SU-DHL-6 (cell line): ENCODE data around the gene OXNAD1.

Source experiments
- H2AFZ ChIP-seq: fragments of 200-600 bp; sonication (generic); 2 replicates; pipeline ENCODE4 v1.6.1; 2014; ENCODE audit warnings: low read depth, mild to moderate bottlenecking, moderate library complexity, mixed read lengths, antibody characterized with exemption, low read length; ENCODE audit not compliant: severe bottlenecking
- H3F3A ChIP-seq: fragments of 200-600 bp; shearing (Covaris generic); 2 replicates; pipeline ENCODE4 v1.6.0; 2016; ENCODE audit warnings: antibody characterized with exemption, mild to moderate bottlenecking; ENCODE audit not compliant: insufficient read depth
- H3K27ac ChIP-seq: fragments of 200-600 bp; sonication (generic); 2 replicates; pipeline ENCODE4 v1.5.1; 2016; ENCODE audit warnings: low read depth, mild to moderate bottlenecking, low read length, moderate library complexity, mixed read lengths
- H3K27me3 ChIP-seq: fragments of 200-600 bp; sonication (generic), shearing (Covaris generic); 2 replicates; pipeline ENCODE4 v1.6.0; 2014; ENCODE audit warnings: mild to moderate bottlenecking, low read length
- H3K36me3 ChIP-seq: fragments of 200-600 bp; sonication (generic); 2 replicates; pipeline ENCODE4 v1.6.1; 2014; ENCODE audit warnings: mild to moderate bottlenecking, low read length, mixed read lengths
- H3K4me2 ChIP-seq: fragments of 300-600, 200-600 bp; shearing (Covaris generic), sonication (generic); 2 replicates; pipeline ENCODE4 v1.6.0; 2014; ENCODE audit warnings: low read length, low read depth, mild to moderate bottlenecking; ENCODE audit not compliant: poor library complexity, severe bottlenecking
- H3K4me3 ChIP-seq: fragments of 200-600 bp; sonication (generic); 2 replicates; pipeline ENCODE4 v1.5.1; 2014; ENCODE audit warnings: antibody characterized with exemption, low read length, mild to moderate bottlenecking, mixed read lengths; ENCODE audit not compliant: insufficient read depth, poor library complexity, severe bottlenecking
- H3K79me2 ChIP-seq: fragments of 200-600 bp; sonication (generic); 2 replicates; pipeline ENCODE4 v1.6.1; 2014; ENCODE audit warnings: mild to moderate bottlenecking, low read length, moderate library complexity; ENCODE audit not compliant: insufficient read depth
- H3K9ac ChIP-seq: fragments of 200-600 bp; sonication (generic); 2 replicates; pipeline ENCODE4 v1.7.0; 2014; ENCODE audit warnings: mild to moderate bottlenecking, low read length
- H3K9me2 ChIP-seq: fragments of 200-600 bp; sonication (generic); replicated peaks from 2 replicates; pipeline ENCODE4 v1.6.1; 2014; ENCODE audit warnings: low read length; ENCODE audit not compliant: insufficient read depth
- H3K9me3 ChIP-seq: fragments of 200-600 bp; sonication (generic); 2 replicates; pipeline ENCODE4 v1.6.1; 2014; ENCODE audit warnings: low read length, mixed read lengths; ENCODE audit not compliant: insufficient read depth
- H4K20me1 ChIP-seq: fragments of 200-600 bp; sonication (generic); 2 replicates; pipeline ENCODE4 v1.6.1; 2014; ENCODE audit warnings: low read depth, mild to moderate bottlenecking, antibody characterized with exemption, low read length, moderate library complexity, mixed read lengths
- EZH2phosphoT487 ChIP-seq: fragments of 200-600 bp; sonication (generic), shearing (Covaris generic); conservative IDR thresholded peaks from 2 replicates; pipeline ENCODE4 v1.6.1; 2018; ENCODE audit warnings: mild to moderate bottlenecking, antibody characterized with exemption, low read length, moderate library complexity, mixed read lengths
- TF ChIP-seq, protein P1 (sequence below): fragments of 200-600 bp; sonication (generic); IDR thresholded peaks from one replicate; pipeline ENCODE4 v1.5.1; 2017; ENCODE audit warnings: antibody characterized with exemption, mild to moderate bottlenecking, low read length, moderate library complexity; ENCODE audit not compliant: insufficient read depth, poor library complexity, severe bottlenecking

OXNAD1 gene

GRCh38 chr3:16349986-16350596 is 85.1 kb downstream of the OXNAD1 start:
- no peak overlapping the region for H3K9ac ChIP-seq
- TF ChIP-seq, protein P1, sequence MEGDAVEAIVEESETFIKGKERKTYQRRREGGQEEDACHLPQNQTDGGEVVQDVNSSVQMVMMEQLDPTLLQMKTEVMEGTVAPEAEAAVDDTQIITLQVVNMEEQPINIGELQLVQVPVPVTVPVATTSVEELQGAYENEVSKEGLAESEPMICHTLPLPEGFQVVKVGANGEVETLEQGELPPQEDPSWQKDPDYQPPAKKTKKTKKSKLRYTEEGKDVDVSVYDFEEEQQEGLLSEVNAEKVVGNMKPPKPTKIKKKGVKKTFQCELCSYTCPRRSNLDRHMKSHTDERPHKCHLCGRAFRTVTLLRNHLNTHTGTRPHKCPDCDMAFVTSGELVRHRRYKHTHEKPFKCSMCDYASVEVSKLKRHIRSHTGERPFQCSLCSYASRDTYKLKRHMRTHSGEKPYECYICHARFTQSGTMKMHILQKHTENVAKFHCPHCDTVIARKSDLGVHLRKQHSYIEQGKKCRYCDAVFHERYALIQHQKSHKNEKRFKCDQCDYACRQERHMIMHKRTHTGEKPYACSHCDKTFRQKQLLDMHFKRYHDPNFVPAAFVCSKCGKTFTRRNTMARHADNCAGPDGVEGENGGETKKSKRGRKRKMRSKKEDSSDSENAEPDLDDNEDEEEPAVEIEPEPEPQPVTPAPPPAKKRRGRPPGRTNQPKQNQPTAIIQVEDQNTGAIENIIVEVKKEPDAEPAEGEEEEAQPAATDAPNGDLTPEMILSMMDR = no peak
- TF ChIP-seq EZH2phosphoT487 = no peak
- no peaks in the 10 kb centered on the region for H3K9me3 ChIP-seq
- H3K9me2 ChIP-seq = no peaks in the 10 kb centered on the region
- no peaks in the 10 kb centered on the region for H4K20me1 ChIP-seq
- no peak overlapping the region for H3K27ac ChIP-seq
- H2AFZ ChIP-seq = no peak overlapping the region
- peaks cover 34% of the 10 kb centered on the region for H3K79me2 ChIP-seq
- H3K4me3 ChIP-seq = no peak overlapping the region
- 0 out of 2 replicates have a peak, but pooled peaks cover 6% of the 10 kb centered on the region for H3F3A ChIP-seq
- H3K27me3 ChIP-seq = no peaks in the 10 kb centered on the region
- peaks cover 66% of the 10 kb centered on the region for H3K36me3 ChIP-seq
- H3K4me2 ChIP-seq = no peak overlapping the region

DNA sequence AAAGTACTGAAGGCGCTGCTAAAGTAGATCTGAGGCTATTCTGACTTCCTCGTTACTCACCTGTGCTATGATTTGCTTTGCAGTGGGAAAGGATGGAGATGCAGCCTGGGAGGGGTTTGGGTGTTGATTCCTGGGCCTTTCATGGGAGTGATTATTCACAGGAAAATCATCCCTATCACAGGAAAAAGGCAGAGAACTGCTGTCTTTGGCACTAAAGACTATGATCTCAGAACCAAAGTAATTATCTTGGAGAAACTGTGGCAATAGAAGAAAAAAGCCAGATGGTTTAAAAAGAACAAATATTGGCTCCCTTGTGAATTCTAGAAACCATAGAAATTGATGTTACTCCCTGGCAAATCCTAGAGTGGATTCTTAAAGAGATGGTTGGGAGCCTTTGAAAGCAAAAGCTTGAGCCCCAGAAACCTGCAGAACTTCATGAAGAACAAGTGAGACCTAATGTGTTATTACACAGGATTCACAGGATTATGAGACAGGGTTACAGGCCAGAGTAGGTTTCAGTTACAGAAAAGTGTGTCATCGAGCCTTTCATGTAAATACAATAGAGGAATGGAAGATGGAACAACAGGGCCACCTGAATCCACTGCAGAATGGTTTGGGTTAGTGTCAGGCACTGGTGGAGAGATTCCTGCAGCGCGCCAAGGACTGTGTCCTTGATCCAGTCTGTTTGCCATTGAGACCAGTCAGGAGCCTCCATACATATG is 85.7 kb downstream of the OXNAD1 start:
- H2AFZ ChIP-seq = no peak overlapping the region
- TF ChIP-seq, protein P1 = no peak
- no peak for TF ChIP-seq EZH2phosphoT487
- peaks cover 41% of the 10 kb centered on the region for H3K79me2 ChIP-seq
- H3K27me3 ChIP-seq = no peaks in the 10 kb centered on the region
- H3K27ac ChIP-seq = no peak overlapping the region
- 0 out of 2 replicates have a peak, but pooled peaks cover 6% of the 10 kb centered on the region for H3F3A ChIP-seq
- H3K36me3 ChIP-seq = peaks cover 60% of the 10 kb centered on the region
- no peak overlapping the region for H3K4me3 ChIP-seq
- no peaks in the 10 kb centered on the region for H3K9me2 ChIP-seq
- H4K20me1 ChIP-seq = no peaks in the 10 kb centered on the region
- no peaks in the 10 kb centered on the region for H3K9me3 ChIP-seq
- H3K9ac ChIP-seq = no peak overlapping the region
- no peak overlapping the region for H3K4me2 ChIP-seq

DNA sequence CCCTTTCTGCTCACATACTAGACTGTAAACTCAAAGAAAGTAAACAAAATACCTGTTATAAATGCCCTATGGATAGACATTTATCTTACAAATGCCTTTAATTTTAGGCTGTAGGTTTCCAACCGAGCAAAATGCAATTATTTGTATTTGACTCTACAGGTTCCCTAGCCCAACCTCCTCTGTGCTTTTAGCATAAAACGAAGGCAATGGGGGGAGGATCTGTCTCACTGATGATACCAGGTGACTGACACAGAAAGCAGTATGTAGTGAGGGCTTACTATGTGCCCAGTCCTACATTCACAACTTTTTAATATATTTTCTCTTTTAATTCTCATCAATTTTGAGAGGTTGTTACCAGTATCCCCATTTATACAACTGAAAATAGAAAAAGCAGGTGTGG is 87.4 kb downstream of the OXNAD1 start:
- H3K9me2 ChIP-seq = no peaks in the 10 kb centered on the region
- peaks cover 46% of the 10 kb centered on the region for H3K79me2 ChIP-seq
- TF ChIP-seq, protein P1 = no peak
- no peak for TF ChIP-seq EZH2phosphoT487
- H3F3A ChIP-seq = 0 out of 2 replicates have a peak, but pooled peaks cover 4% of the 10 kb centered on the region
- H2AFZ ChIP-seq = no peak overlapping the region
- no peak overlapping the region for H3K4me2 ChIP-seq
- H3K36me3 ChIP-seq = peaks cover 49% of the 10 kb centered on the region
- no peaks in the 10 kb centered on the region for H3K9me3 ChIP-seq
- H3K27ac ChIP-seq = no peak overlapping the region
- no peaks in the 10 kb centered on the region for H3K27me3 ChIP-seq
- H4K20me1 ChIP-seq = no peaks in the 10 kb centered on the region
- H3K4me3 ChIP-seq = no peak overlapping the region
- H3K9ac ChIP-seq = no peak overlapping the region
